CD4-positive, alpha-beta T cell treated with Interleukin-21 for 1 hour (primary cell): ENCODE measurements around the gene CABLES2.

Experiments
- DNase-seq: peaks from one replicate; pipeline ENCODE4 v3.0.0-alpha.2; 2020

CABLES2 gene

GRCh38 chr20:62357187-62357667 is 49.9 kb downstream of the CABLES2 start:
- no peak for DNase-seq

- no peak for DNase-seq
Measured at GRCh38 chr20:62356589-62357186, 50.4 kb downstream of the CABLES2 start.

GRCh38 chr20:62355878-62356588 is 51.1 kb downstream of the CABLES2 start:
- DNase-seq: no peak

GRCh38 chr20:62355516-62355877 is 51.6 kb downstream of the CABLES2 start:
- DNase-seq: no peak

GRCh38 chr20:62354811-62355341 is 52.2 kb downstream of the CABLES2 start:
- no peak for DNase-seq

GRCh38 chr20:62354031-62354808 is 52.9 kb downstream of the CABLES2 start:
- DNase-seq: no peak

- DNase-seq: no peak
Measured at GRCh38 chr20:62353289-62354030, 53.6 kb downstream of the CABLES2 start.

- no peak for DNase-seq
Measured at GRCh38 chr20:62352402-62353288, 54.4 kb downstream of the CABLES2 start.

GRCh38 chr20:62351469-62352401 is 55.4 kb downstream of the CABLES2 start:
- no peak for DNase-seq

- no peak for DNase-seq
Measured at GRCh38 chr20:62350629-62351422, 56.3 kb downstream of the CABLES2 start.

GRCh38 chr20:62350098-62350628 is 56.9 kb downstream of the CABLES2 start:
- no peak for DNase-seq

- DNase-seq: no peak
Measured at GRCh38 chr20:62349556-62350097, 57.5 kb downstream of the CABLES2 start.

GRCh38 chr20:62348604-62349003 is 58.5 kb downstream of the CABLES2 start:
- no peak for DNase-seq

GRCh38 chr20:62347445-62347844 is 59.6 kb downstream of the CABLES2 start:
- no peak for DNase-seq

- no peak for DNase-seq
Measured at GRCh38 chr20:62347151-62347404, 60.0 kb downstream of the CABLES2 start.

GRCh38 chr20:62346398-62347150 is 60.5 kb downstream of the CABLES2 start:
- no peak for DNase-seq

GRCh38 chr20:62345681-62346370 is 61.3 kb downstream of the CABLES2 start:
- no peak for DNase-seq

GRCh38 chr20:62344782-62345181 is 62.3 kb downstream of the CABLES2 start:
- no peak for DNase-seq
